Ishikawa (cell line): ENCODE data around the gene DENND11.

Source experiments
- CEBPB ChIP-seq: IDR thresholded peaks from 2 replicates; pipeline ENCODE4 v1.6.1; 2012
- EP300 ChIP-seq: IDR thresholded peaks from 2 replicates; pipeline ENCODE4 v1.6.1; 2012; ENCODE audit warnings: borderline replicate concordance
- NFIC ChIP-seq: IDR thresholded peaks from 2 replicates; pipeline ENCODE4 v1.6.1; 2012
- RAD21 ChIP-seq: IDR thresholded peaks from 2 replicates; pipeline ENCODE4 v1.6.1; 2012; ENCODE audit warnings: low read depth
- TAF1 ChIP-seq: IDR thresholded peaks from 2 replicates; pipeline ENCODE4 v1.6.1; 2012; ENCODE audit warnings: low read depth, mild to moderate bottlenecking
- TCF12 ChIP-seq: IDR thresholded peaks from 2 replicates; pipeline ENCODE4 v1.6.1; 2012; ENCODE audit warnings: low read depth
- USF1 ChIP-seq: IDR thresholded peaks from 2 replicates; pipeline ENCODE4 v1.6.1; 2012
- YY1 ChIP-seq: IDR thresholded peaks from 2 replicates; pipeline ENCODE4 v1.6.1; 2012; ENCODE audit warnings: low read depth
- TF ChIP-seq, protein P1 (sequence below): IDR thresholded peaks from 2 replicates; pipeline ENCODE4 v1.6.1; 2012
- TF ChIP-seq, protein P2 (sequence below): IDR thresholded peaks from 2 replicates; pipeline ENCODE4 v1.6.1; 2012; ENCODE audit warnings: low read depth, mild to moderate bottlenecking

DNA sequence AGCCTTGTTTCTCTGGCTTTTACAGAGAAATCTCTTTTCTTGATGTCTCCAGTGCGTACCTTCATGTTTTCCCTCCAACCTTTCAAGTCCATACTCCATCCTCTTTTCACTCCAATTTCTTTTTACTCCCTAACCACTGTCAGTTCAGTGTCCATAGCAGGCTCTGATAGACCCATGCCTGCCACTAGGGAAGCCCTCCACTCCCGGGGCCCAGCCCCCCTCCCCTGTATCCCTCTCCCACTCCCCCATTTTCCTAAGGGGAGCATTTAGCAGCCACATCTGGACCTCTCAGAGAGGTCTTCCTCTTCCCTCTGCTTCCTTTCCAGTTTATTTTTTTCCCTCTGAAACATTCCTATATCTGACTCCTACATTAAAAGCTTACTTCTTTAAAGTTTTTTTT lies 33.1 kb downstream of the DENND11 start:
- TF ChIP-seq CEBPB (no peak), NFIC (no peak), RAD21 (no peak), EP300 (no peak), USF1 (no peak), TAF1 (no peak), YY1 (no peak), TCF12 (no peak)
- TF ChIP-seq, protein P1, sequence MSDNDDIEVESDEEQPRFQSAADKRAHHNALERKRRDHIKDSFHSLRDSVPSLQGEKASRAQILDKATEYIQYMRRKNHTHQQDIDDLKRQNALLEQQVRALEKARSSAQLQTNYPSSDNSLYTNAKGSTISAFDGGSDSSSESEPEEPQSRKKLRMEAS: no peak
- TF ChIP-seq, protein P2, sequence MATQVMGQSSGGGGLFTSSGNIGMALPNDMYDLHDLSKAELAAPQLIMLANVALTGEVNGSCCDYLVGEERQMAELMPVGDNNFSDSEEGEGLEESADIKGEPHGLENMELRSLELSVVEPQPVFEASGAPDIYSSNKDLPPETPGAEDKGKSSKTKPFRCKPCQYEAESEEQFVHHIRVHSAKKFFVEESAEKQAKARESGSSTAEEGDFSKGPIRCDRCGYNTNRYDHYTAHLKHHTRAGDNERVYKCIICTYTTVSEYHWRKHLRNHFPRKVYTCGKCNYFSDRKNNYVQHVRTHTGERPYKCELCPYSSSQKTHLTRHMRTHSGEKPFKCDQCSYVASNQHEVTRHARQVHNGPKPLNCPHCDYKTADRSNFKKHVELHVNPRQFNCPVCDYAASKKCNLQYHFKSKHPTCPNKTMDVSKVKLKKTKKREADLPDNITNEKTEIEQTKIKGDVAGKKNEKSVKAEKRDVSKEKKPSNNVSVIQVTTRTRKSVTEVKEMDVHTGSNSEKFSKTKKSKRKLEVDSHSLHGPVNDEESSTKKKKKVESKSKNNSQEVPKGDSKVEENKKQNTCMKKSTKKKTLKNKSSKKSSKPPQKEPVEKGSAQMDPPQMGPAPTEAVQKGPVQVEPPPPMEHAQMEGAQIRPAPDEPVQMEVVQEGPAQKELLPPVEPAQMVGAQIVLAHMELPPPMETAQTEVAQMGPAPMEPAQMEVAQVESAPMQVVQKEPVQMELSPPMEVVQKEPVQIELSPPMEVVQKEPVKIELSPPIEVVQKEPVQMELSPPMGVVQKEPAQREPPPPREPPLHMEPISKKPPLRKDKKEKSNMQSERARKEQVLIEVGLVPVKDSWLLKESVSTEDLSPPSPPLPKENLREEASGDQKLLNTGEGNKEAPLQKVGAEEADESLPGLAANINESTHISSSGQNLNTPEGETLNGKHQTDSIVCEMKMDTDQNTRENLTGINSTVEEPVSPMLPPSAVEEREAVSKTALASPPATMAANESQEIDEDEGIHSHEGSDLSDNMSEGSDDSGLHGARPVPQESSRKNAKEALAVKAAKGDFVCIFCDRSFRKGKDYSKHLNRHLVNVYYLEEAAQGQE: no peak
